COLO829 (cell line): ENCODE data around the gene TMEM11.
"Not testable (repeated sequence)": the region's sequence is repeated elsewhere in the genome, so short reads cannot be mapped to it uniquely, and the experiment has no call there.

Experiments
- DNase-seq: peaks from one replicate; pipeline ENCODE4 v3.0.0; 2012; ENCODE audit warnings: low spot score

Gene TMEM11

GRCh38 chr17:21210411-21211076 lies 3.4 kb downstream of the TMEM11 start:
- no peak for DNase-seq

DNA sequence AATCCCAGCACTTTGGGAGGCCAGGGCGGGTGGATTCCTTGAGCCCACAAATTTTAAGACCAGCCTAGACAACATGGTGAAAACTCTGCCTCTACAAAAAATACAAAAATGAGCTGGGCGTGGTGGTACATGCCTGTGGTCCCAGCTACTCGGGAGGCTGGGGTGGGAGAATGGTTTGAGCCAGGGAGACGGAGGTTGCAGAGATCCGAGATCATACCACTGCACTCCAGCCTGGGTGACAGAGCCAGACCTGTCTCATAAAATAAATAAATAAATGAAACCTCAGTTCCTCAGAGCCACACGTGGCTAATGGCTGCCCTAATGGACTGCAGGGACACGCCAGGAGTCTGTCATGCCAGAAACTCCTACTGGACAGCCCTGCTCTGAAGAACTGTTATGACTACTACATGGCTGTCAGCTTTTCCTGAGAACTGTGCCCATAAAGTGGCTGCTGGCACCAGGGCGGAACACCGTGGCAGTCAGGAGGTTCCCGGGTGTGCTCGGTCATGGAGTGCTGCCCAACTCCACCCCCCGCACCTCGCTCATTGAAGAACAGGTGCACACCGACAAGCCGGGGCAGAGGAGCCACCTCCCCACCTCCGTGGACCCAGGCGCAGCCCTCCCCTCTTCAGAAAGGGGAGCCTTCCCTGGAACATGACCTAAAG lies 4.3 kb downstream of the TMEM11 start:
- no peak for DNase-seq

- no peak for DNase-seq
Measured at GRCh38 chr17:21208352-21208751, 5.6 kb downstream of the TMEM11 start.

- DNase-seq, result no peak
Measured at GRCh38 chr17:21204935-21205334, 9.0 kb downstream of the TMEM11 start.

DNA sequence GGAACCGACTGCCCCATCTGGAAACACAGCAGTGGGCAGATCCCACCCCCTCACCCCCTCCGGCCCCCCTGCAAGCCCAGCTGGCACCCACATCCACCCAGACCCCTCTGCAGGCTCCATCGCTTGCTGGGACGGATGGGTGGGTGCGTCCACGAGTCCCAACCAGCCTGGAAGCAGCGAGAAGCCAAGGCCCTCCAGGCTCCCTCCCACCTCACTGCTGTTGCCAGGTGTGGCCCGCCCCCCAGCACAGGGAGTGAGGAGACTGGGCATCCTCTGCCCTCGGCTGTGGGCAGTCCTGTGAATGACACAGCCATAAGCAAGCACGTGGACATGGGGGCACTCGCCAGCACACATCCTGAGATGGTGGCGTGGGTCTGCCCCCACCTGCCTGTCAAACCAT lies 11.4 kb downstream of the TMEM11 start:
- DNase-seq, result no peak

DNA sequence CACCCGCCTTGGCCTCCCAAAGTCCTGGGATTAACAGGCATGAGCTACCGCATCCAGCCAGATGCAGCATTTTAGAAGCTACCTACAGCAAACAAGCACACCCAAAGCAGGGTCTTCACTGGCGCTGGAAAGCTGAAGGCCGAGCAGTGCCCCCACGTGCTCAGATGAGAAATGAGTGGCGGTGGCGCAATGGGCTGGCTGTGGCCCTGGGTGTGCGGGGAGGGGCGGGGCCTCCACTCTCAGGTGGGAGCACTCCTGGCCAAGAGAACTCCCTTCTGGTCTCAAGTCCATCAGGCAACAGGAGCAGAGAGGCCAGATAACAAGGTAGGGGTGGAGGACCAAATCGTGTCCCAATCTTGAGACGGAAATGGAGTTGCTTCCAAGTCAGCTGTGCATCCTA lies 12.1 kb downstream of the TMEM11 start:
- DNase-seq, result no peak

DNA sequence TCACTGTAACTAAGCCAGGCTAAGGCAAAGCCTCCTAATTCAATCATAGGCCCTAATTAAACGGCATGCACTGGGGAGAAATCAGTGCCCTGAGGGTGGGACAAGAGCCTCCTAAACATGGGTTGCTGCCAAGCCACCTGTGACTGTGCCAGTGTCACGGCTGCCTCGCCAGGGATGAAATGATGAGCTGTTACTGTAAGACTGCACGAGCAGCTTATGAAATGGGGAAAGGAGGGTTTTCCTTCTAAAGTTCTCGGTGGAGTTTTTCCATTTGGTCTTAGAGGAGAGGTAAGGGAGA lies 12.7 kb downstream of the TMEM11 start:
- DNase-seq, result no peak

DNA sequence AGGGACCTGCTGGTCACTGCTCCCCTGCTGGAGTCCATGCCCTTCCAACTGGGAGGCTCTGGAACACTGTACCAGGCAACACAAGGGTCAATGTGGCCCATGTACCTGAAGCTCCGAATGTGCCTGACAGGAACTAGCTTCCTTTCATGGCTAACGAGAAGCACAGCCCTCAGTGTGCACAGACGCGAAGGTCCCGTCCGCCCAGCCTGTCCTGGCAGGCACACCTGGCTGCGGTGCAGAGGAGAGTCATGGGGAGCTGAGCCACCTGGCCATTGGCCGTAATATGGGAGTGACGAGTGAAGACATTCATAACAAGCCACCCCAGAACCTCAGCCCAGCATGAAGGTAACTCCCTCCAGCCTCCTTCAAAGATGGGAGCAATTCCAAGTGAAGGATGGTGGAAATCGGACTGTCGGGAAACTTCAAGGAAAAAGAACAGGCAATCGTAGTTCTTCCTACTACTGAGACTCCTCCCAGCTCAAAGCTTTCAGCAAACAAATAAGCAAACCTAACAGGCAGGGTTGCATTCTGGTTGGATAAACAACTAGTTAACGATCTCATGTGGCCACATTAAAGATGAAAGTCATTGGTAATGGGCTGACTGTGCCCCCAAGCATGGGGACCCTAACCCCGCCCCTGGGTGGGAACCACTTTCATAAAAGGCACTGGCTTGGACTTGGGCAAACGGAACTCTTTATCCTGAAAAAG lies 13.2 kb downstream of the TMEM11 start:
- DNase-seq, result no peak

GRCh38 chr17:21199856-21200255 lies 14.1 kb downstream of the TMEM11 start:
- no peak for DNase-seq

- no peak for DNase-seq
Measured at GRCh38 chr17:21199311-21199710, 14.7 kb downstream of the TMEM11 start.

GRCh38 chr17:21198411-21198810 lies 15.6 kb downstream of the TMEM11 start:
- no peak for DNase-seq

DNA sequence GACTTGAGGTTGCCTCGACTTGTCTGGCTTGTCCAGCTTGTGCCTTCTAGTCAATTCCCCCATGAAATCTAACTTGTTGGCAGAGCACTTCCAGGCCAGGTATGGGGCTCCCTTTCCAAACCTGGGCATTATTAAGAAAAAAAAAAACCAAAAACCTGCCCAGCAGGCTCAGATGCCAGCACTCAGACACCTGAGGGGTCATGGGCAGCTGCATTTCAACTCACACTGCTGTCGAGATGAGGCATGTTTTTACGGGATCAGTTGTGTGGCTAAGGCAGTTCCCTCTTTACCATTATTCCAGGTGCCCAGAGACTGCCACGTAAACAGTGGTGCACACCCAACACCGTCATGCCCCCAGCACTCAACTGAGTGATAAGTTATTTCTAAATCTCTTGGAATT lies 17.8 kb downstream of the TMEM11 start:
- no peak for DNase-seq

DNA sequence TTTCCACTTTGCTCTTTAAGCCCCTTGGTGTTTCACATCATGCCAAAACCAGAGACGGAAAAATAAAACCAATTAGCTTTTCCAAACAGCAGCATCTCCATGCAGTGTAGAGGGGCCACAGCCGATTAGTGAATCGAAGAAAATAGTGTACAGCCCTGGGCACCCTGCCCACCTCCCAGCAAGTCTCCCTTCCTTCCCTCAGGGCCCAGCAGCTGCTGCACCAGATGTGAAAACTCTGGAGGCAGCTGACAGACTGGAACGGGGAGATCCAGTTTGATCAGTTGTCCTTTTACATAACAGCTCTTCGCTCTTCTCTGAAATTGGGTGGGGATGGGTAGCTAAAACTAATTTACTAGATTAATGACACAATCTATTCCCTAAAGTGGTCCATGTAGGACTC lies 19.3 kb downstream of the TMEM11 start:
- DNase-seq, result no peak

GRCh38 chr17:21194226-21194625 lies 19.7 kb downstream of the TMEM11 start:
- no peak for DNase-seq

DNA sequence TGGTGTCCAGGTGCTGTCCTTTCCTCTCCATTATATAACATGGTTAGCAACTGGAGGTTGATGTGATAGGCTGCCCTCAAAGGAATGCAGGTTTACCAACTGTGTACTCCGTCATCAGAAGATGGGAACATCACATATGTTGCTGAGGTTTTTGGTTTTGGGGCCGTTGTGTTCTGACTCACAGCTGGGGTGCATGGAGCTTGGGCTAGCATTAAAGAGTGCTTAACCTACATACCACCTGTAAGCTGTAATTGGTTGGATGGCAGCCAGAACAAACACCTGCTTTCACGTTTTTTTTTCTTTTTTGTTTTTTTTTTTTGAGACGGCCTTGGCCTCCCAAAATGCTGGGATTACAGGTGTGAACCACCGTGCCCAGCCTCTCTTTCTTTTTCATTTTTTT lies 20.9 kb downstream of the TMEM11 start:
- no peak for DNase-seq

- DNase-seq, result not testable (repeated sequence)
Measured at GRCh38 chr17:21192414-21192813, 21.5 kb downstream of the TMEM11 start.

GRCh38 chr17:21191698-21192097 lies 22.3 kb downstream of the TMEM11 start:
- DNase-seq, result no peak

DNA sequence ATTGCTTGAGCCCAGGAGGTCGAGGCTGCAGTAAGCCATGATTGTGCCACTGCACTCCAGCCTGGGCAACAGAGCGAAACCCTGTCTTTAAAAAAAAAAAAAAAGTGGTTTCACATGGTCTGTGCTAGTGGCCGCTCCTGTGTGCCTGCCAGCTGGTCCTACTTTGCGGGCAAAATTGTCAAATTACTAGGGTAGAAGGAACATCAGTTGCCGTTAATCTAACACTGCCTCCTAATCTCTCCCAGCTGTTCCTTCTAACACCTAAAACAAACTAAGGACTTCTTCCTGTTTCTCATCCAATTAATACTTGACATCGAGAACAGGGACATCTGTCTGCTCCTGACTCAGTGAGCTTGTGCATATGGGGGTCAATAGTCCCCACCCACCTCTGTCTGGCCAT lies 23.9 kb downstream of the TMEM11 start:
- no peak for DNase-seq

GRCh38 chr17:21189361-21189760 lies 24.6 kb downstream of the TMEM11 start:
- no peak for DNase-seq

DNA sequence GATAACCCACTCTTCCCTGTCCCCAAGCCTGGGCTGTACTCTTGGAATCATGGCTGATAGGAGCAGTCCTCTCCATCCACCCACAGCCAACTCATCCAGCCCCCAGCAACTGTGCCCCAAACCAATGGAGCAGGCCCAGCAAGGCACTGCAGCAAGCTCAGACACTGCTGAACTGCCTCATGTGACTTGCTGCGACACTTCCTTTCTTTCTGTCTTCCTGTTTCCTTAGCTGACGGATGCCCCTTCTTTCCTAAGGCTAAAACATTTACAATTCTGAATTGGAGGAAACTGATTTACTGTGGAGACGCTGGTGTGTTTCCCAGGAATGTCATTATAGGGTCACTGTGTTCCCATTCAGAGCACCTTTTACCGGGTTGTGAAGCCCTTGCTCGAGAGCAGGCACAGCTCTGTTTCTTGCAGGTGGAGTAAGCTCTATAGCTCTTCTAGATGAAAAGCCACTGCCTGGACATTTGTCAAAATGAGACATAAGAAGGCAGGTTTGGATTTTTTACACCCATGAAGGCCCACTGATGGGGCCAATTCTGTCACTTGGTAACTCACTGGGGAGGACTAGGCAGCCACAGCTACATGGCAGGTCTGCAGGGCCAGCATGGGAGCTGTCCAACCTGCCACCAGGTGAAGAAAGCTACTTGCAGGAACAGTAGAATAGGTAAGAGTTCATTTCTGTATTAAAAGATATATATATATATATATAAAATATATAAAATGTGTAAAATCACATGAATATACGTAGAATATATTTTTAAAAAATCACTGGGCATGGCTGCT lies 27.4 kb downstream of the TMEM11 start:
- DNase-seq, result no peak

DNA sequence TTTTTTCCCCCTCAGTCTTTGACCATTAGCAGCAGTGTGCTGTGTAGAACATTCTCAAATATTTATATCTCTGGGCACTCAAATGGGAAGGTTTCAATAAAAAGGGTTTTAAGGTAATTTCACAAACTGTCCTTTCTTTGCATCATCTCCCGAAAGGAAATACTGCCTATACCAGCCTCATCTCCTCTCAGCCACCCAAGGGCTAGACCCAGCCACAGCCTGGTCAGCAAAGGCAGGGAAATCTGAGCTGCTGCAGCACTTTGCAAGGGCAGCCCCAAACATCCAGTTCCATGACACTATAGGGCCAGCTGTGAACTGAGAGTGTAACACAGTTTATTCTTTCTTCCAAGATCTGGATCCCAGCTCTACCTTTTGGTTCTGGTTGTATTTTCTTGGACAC lies 28.9 kb downstream of the TMEM11 start:
- no peak for DNase-seq

DNA sequence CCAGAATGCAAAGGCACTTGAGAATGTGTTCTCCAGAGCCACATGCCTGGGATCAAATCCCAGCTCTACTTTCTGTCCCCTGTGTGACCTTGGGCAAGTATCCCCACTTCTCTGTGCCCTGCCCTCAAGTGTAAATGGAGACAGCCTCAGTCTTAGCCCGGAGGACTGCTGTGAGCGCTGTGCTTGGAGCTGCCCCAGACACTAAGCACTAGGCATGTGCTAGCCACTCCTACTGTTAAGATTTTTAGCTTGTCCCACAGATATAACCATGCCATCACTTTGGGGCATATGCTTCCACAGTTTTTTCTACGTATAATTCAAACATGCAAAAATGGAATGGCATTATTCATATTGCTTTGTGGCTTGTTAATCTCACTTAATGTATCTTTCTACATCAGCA lies 29.4 kb downstream of the TMEM11 start:
- DNase-seq, result no peak

- no peak for DNase-seq
Measured at GRCh38 chr17:21183468-21183867, 30.5 kb downstream of the TMEM11 start.
